ENCODE measurements around the gene BCHE. TPM values are rescaled to one million over a fixed set of nuclear protein-coding genes. Genes with fewer than 3 reads are reported as not detected.
A peak's percentile ranks its signal among the peaks of the same experiment; 100 is the strongest.

Gene BCHE
- total and polyA plus RNA-seq, 2 donors (not counting 1 experiment from before 2014, with no cell fraction given), result 5.8 to 34.7 TPM

- Histone ChIP-seq H4K20me1 (ENCODE audit: control insufficient read depth, extremely low read depth, insufficient read depth, low read length) (no peaks in the 10 kb centered on the region), H3K9ac (ENCODE audit: insufficient read depth, low read length) (no peak overlapping the region), H3K9me3 (ENCODE audit: control insufficient read depth, insufficient read depth, low read depth, low read length) (no peaks in the 10 kb centered on the region), H3K27ac (ENCODE audit: insufficient read depth, low read length) (no peak overlapping the region), H3K4me3 (replicated peaks in 1 of 4; ENCODE audit: control extremely low read depth in 1 of 4, insufficient read depth in 1 of 4, low read depth in 3 of 4, low read length in 4 of 4) (no peak overlapping the region), H3K79me2 (ENCODE audit: control insufficient read depth, insufficient read depth, low read length) (no peaks in the 10 kb centered on the region), H3K27me3 (ENCODE audit: control insufficient read depth, insufficient read depth, low read length) (no peaks in the 10 kb centered on the region), H2AFZ (ENCODE audit: low read length) (no peak overlapping the region), H3K36me3 (ENCODE audit: control insufficient read depth, insufficient read depth, low read length) (no peaks in the 10 kb centered on the region), H3K4me1 (ENCODE audit: control insufficient read depth, extremely low read depth, insufficient read depth, low read length) (no peaks in the 10 kb centered on the region), H3K4me2 (ENCODE audit: extremely low read depth, insufficient read depth, low read length) (no peak overlapping the region)
- no peak for TF ChIP-seq EZH2 (IDR thresholded peaks at IDR 0.05; ENCODE audit: low read length, missing control alignments)
- TF ChIP-seq, protein P1, sequence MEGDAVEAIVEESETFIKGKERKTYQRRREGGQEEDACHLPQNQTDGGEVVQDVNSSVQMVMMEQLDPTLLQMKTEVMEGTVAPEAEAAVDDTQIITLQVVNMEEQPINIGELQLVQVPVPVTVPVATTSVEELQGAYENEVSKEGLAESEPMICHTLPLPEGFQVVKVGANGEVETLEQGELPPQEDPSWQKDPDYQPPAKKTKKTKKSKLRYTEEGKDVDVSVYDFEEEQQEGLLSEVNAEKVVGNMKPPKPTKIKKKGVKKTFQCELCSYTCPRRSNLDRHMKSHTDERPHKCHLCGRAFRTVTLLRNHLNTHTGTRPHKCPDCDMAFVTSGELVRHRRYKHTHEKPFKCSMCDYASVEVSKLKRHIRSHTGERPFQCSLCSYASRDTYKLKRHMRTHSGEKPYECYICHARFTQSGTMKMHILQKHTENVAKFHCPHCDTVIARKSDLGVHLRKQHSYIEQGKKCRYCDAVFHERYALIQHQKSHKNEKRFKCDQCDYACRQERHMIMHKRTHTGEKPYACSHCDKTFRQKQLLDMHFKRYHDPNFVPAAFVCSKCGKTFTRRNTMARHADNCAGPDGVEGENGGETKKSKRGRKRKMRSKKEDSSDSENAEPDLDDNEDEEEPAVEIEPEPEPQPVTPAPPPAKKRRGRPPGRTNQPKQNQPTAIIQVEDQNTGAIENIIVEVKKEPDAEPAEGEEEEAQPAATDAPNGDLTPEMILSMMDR (conservative IDR thresholded peaks at IDR 0.05 in 1 of 2, IDR thresholded peaks at IDR 0.05 in 1 of 2; ENCODE audit: low read depth in 1 of 2, low read length in 2 of 2), result no peak
- peak; percentile 46 to 47 for DNase-seq (ENCODE audit: low read depth in 2 of 2)
Observed at GRCh38 chr3:165770781-165771180, 66.4 kb downstream of the BCHE start.

GRCh38 chr3:165768680-165769079 lies 68.5 kb downstream of the BCHE start:
- no peaks in the 10 kb centered on the region for H3K9me3 ChIP-seq (ENCODE audit: control insufficient read depth, insufficient read depth, low read depth, low read length)
- H3K36me3 ChIP-seq (ENCODE audit: control insufficient read depth, insufficient read depth, low read length), result no peaks in the 10 kb centered on the region

GRCh38 chr3:165759041-165759440 lies 78.2 kb downstream of the BCHE start:
- H3K27me3 ChIP-seq (ENCODE audit: control insufficient read depth, insufficient read depth, low read length), result no peaks in the 10 kb centered on the region
- no peak overlapping the region for H3K27ac ChIP-seq (ENCODE audit: insufficient read depth, low read length)
- H3K79me2 ChIP-seq (ENCODE audit: control insufficient read depth, insufficient read depth, low read length), result no peaks in the 10 kb centered on the region
- H3K9ac ChIP-seq (ENCODE audit: insufficient read depth, low read length), result no peak overlapping the region
- H3K4me3 ChIP-seq (replicated peaks in 1 of 4; ENCODE audit: control extremely low read depth in 1 of 4, insufficient read depth in 1 of 4, low read depth in 3 of 4, low read length in 4 of 4), result no peak overlapping the region
- no peak overlapping the region for H2AFZ ChIP-seq (ENCODE audit: low read length)
- no peak overlapping the region for H3K4me2 ChIP-seq (ENCODE audit: extremely low read depth, insufficient read depth, low read length)
- no peaks in the 10 kb centered on the region for H3K36me3 ChIP-seq (ENCODE audit: control insufficient read depth, insufficient read depth, low read length)
- TF ChIP-seq EZH2 (IDR thresholded peaks at IDR 0.05; ENCODE audit: low read length, missing control alignments), result no peak
- no peaks in the 10 kb centered on the region for H3K9me3 ChIP-seq (ENCODE audit: control insufficient read depth, insufficient read depth, low read depth, low read length)
- H3K4me1 ChIP-seq (ENCODE audit: control insufficient read depth, extremely low read depth, insufficient read depth, low read length), result no peaks in the 10 kb centered on the region
- no peak for DNase-seq (ENCODE audit: low read depth in 2 of 2)
- H4K20me1 ChIP-seq (ENCODE audit: control insufficient read depth, extremely low read depth, insufficient read depth, low read length), result no peaks in the 10 kb centered on the region

More at GRCh38 chr3:165768680-165769079, 68.5 kb downstream of the BCHE start:
- no peaks in the 10 kb centered on the region for H4K20me1 ChIP-seq (ENCODE audit: control insufficient read depth, extremely low read depth, insufficient read depth, low read length)
- H3K4me2 ChIP-seq (ENCODE audit: extremely low read depth, insufficient read depth, low read length), result no peak overlapping the region
- H3K4me3 ChIP-seq (replicated peaks in 1 of 4; ENCODE audit: control extremely low read depth in 1 of 4, insufficient read depth in 1 of 4, low read depth in 3 of 4, low read length in 4 of 4), result no peak overlapping the region
- no peak overlapping the region for H3K27ac ChIP-seq (ENCODE audit: insufficient read depth, low read length)
- no peak for DNase-seq (ENCODE audit: low read depth in 2 of 2)
- H3K79me2 ChIP-seq (ENCODE audit: control insufficient read depth, insufficient read depth, low read length), result no peaks in the 10 kb centered on the region
- no peaks in the 10 kb centered on the region for H3K27me3 ChIP-seq (ENCODE audit: control insufficient read depth, insufficient read depth, low read length)
- TF ChIP-seq, protein P1 (conservative IDR thresholded peaks at IDR 0.05 in 1 of 2, IDR thresholded peaks at IDR 0.05 in 1 of 2; ENCODE audit: low read depth in 1 of 2, low read length in 2 of 2), result no peak
- no peak for TF ChIP-seq EZH2 (IDR thresholded peaks at IDR 0.05; ENCODE audit: low read length, missing control alignments)
- no peaks in the 10 kb centered on the region for H3K4me1 ChIP-seq (ENCODE audit: control insufficient read depth, extremely low read depth, insufficient read depth, low read length)
- H2AFZ ChIP-seq (ENCODE audit: low read length), result no peak overlapping the region
- no peak overlapping the region for H3K9ac ChIP-seq (ENCODE audit: insufficient read depth, low read length)

All from fibroblast of lung (primary cell).